Stimulated activated memory B cell treated with anti-CD40 and anti-IgM and Interleukin-4, amounts not matched to agents 10 μg/mL and 1 μg/mL and 100 μg/mL, for 72 hours (primary cell): ENCODE results near the gene NCOA7.
"Not testable (repeated sequence)": the region's sequence is repeated elsewhere in the genome, so short reads cannot be mapped to it uniquely, and the experiment has no call there.

Experiments used
- ATAC-seq: fragments of 150-1000 bp; cut with Tn5 transposase; 2 replicates; pipeline ENCODE4 v1.10.0; 2021
- H3K27ac Mint-ChIP-seq: one replicate; pipeline ENCODE4 v1.8.0; 2022; ENCODE audit warnings: mild to moderate bottlenecking, mixed read lengths
- H3K27me3 Mint-ChIP-seq: one replicate; pipeline ENCODE4 v1.8.0; 2022; ENCODE audit warnings: mixed read lengths
- H3K36me3 Mint-ChIP-seq: one replicate; pipeline ENCODE4 v1.8.0; 2022; ENCODE audit warnings: mixed read lengths
- H3K4me1 Mint-ChIP-seq: one replicate; pipeline ENCODE4 v1.8.0; 2022; ENCODE audit warnings: mixed read lengths
- H3K4me3 Mint-ChIP-seq: one replicate; pipeline ENCODE4 v1.8.0; 2022; ENCODE audit warnings: mild to moderate bottlenecking, moderate library complexity, mixed read lengths
- H3K9me3 Mint-ChIP-seq: one replicate; pipeline ENCODE4 v1.8.0; 2022; ENCODE audit warnings: mixed read lengths

Gene NCOA7

DNA sequence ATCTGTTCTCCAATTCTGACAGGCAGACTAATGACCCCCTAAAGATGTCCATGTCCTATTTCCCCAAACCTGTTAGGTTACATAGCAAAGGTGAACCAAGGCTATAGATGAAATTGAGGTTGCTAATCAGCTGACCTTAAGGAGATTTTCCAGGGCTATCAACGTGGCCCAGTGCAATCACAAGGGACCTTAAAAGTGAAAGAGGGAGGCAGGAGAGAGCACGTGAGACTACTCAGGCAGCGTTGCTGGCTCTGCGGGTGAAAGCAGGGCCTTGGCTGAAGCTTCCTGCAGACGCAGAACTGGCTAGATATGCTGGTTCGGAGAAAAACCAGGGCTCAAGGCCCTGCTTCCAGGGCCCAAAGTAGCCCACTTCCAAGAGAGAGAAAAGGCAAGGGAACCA lies 78.7 kb downstream of the NCOA7 start:
- ATAC-seq, result no peak
- no peaks in the 10 kb centered on the region for H3K4me1 Mint-ChIP-seq
- no peaks in the 10 kb centered on the region for H3K27me3 Mint-ChIP-seq
- H3K27ac Mint-ChIP-seq, result no peak overlapping the region
- no peak overlapping the region for H3K4me3 Mint-ChIP-seq
- peaks cover 20% of the 10 kb centered on the region for H3K36me3 Mint-ChIP-seq
- H3K9me3 Mint-ChIP-seq, result no peaks in the 10 kb centered on the region

DNA sequence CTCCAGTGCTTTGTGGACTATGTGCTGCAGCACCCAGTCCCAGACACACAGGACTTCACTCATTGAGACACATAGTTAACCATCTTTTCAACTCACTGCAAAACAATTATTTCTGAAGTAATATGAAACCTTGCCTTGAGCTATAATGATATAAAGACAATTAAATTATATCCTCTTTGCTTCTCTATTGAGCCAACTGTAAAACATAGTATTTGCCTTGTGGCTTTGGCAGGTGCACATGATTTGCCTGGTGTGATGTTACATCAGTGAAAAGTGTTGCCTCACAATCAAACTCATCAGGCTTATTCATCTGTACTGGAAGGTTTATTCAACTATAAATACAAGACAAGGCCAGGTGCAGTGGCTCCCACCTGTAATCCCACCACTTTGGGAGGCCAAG lies 80.6 kb downstream of the NCOA7 start:
- no peak overlapping the region for H3K4me3 Mint-ChIP-seq
- H3K27ac Mint-ChIP-seq, result no peak overlapping the region
- peaks cover 30% of the 10 kb centered on the region for H3K36me3 Mint-ChIP-seq
- no peak for ATAC-seq
- H3K4me1 Mint-ChIP-seq, result no peaks in the 10 kb centered on the region
- no peaks in the 10 kb centered on the region for H3K9me3 Mint-ChIP-seq
- H3K27me3 Mint-ChIP-seq, result no peaks in the 10 kb centered on the region

DNA sequence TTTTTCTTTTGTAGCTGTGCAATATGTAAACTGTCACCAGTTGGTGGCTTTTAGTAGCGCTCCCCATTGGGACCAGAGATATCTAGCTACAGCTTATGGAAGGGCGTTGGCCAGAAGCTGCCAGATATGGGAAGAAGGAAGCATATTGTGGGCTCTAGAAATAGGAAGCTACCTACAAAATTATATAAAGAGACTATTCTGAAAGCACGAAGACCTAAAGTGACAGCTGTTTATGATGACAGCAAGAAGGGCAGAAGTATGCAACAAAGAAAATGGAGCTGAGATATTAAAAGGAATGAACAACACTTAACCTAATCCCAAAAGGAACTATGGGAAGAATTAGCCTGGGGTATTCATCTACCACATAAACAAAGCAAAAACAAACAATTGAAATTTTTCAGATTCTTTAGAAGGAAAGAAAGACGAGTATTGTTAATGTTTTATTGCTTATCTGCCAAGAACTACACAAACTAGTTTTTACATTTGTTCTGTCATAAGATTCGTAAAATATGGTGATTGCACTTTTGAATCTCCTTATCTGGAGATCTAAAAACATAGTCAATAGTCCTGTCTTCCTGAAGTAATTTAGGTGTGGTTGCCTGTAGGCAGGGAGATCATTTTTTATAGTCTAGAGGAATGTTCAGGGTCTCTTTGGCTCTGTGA lies 81.6 kb downstream of the NCOA7 start:
- H3K36me3 Mint-ChIP-seq, result peaks cover 33% of the 10 kb centered on the region
- no peak overlapping the region for H3K4me3 Mint-ChIP-seq
- H3K9me3 Mint-ChIP-seq, result no peaks in the 10 kb centered on the region
- no peak overlapping the region for H3K27ac Mint-ChIP-seq
- H3K4me1 Mint-ChIP-seq, result no peaks in the 10 kb centered on the region
- ATAC-seq, result no peak
- no peaks in the 10 kb centered on the region for H3K27me3 Mint-ChIP-seq

DNA sequence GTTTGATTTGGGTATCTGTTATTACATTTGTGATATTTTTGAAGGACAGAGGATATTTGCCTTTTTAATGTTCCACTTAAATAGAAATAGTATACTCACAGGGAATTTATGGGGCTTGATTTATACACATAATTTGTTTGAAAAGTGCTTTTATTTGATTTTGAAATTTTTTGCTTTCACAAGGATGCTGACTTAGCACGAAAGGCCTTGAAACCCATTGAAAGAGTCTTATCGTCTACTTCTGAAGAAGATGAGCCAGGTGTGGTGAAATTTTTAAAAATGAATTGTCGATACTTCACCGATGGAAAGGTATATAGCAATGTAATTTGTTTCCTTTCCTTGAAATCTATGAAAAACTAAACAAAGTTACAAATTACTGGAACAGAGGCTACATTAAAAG lies 91.5 kb downstream of the NCOA7 start:
- H3K4me3 Mint-ChIP-seq, result no peak overlapping the region
- no peaks in the 10 kb centered on the region for H3K4me1 Mint-ChIP-seq
- H3K36me3 Mint-ChIP-seq, result peaks cover 69% of the 10 kb centered on the region
- no peak for ATAC-seq
- no peak overlapping the region for H3K27ac Mint-ChIP-seq
- H3K27me3 Mint-ChIP-seq, result no peaks in the 10 kb centered on the region
- no peaks in the 10 kb centered on the region for H3K9me3 Mint-ChIP-seq

GRCh38 chr6:125884634-125885371 lies 94.0 kb downstream of the NCOA7 start:
- Mint-ChIP-seq H3K4me1 (no peaks in the 10 kb centered on the region), H3K27ac (no peak overlapping the region), H3K27me3 (no peaks in the 10 kb centered on the region), H3K36me3 (peaks cover 62% of the 10 kb centered on the region), H3K9me3 (no peaks in the 10 kb centered on the region), H3K4me3 (no peak overlapping the region)
- no peak for ATAC-seq

- ATAC-seq, result no peak
- H3K36me3 Mint-ChIP-seq, result peaks cover 52% of the 10 kb centered on the region
- H3K9me3 Mint-ChIP-seq, result no peaks in the 10 kb centered on the region
- H3K27ac Mint-ChIP-seq, result no peak overlapping the region
- no peaks in the 10 kb centered on the region for H3K27me3 Mint-ChIP-seq
- no peak overlapping the region for H3K4me3 Mint-ChIP-seq
- no peaks in the 10 kb centered on the region for H3K4me1 Mint-ChIP-seq
Measured at GRCh38 chr6:125886021-125886420, 95.3 kb downstream of the NCOA7 start.

DNA sequence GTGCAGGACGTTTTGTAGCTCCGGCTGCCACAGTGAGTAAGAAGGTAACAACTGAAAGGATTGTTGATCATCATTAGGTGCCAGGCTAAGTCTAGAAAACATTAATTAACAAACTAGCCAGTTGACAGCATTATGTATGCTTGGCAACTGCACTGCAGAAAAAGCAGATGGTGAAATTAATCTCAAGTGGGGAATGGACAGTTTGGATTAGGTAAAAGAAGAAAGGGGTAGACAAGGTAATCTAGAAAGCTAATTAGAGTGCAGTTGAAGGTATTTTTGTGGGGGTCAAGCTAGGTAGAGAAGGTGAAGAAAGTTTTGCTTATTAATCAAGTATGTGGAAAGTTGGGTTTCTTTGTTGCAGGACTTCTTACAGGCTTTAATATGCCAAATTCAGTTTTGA lies 96.2 kb downstream of the NCOA7 start:
- no peaks in the 10 kb centered on the region for H3K9me3 Mint-ChIP-seq
- H3K4me3 Mint-ChIP-seq, result no peak overlapping the region
- no peak for ATAC-seq
- H3K27ac Mint-ChIP-seq, result no peak overlapping the region
- H3K4me1 Mint-ChIP-seq, result no peaks in the 10 kb centered on the region
- peaks cover 50% of the 10 kb centered on the region for H3K36me3 Mint-ChIP-seq
- no peaks in the 10 kb centered on the region for H3K27me3 Mint-ChIP-seq

DNA sequence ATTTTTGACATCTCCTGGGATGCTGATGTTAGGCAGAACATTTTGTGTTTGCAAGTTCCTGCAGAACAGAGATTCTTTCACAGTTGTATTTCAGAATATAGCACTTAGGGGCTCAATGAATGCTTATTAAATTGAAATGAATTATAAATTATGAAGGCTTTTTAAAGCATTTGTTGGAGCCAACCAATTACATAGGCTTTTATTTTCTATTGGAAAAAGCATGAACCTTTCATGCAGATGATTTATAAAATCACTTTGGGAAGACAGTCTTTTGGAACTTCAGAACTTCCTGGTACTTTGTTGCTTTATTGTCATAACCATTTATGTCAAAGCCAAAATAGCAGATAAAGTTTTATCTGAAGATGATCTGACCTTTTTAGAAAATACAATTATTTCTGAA lies 96.6 kb downstream of the NCOA7 start:
- Mint-ChIP-seq H3K27ac (no peak overlapping the region), H3K4me1 (no peaks in the 10 kb centered on the region)
- ATAC-seq, result no peak

DNA sequence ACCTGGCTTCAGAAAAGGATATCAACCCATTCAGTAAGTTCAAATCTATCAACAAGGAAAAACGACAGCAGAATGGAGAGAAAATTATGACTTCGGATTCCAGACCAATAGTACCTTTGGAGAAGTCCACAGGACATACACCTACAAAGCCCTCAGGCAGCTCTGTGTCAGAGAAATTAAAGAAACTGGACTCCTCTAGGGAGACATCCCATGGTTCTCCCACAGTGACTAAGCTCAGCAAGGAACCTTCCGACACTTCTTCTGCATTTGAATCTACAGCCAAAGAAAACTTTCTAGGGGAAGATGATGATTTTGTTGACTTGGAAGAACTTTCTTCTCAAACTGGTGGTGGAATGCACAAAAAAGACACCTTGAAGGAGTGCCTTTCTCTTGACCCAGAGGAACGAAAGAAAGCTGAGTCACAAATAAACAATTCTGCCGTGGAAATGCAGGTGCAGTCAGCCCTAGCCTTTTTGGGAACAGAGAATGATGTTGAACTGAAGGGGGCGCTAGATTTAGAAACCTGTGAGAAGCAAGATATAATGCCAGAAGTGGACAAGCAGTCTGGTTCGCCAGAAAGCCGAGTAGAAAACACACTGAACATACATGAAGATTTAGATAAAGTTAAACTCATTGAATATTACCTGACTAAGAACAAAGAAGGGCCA lies 98.4 kb downstream of the NCOA7 start:
- Mint-ChIP-seq H3K9me3 (no peaks in the 10 kb centered on the region), H3K4me3 (no peak overlapping the region), H3K27ac (no peak overlapping the region), H3K4me1 (no peaks in the 10 kb centered on the region), H3K36me3 (peaks cover 44% of the 10 kb centered on the region), H3K27me3 (no peaks in the 10 kb centered on the region)
- no peak for ATAC-seq

More for the DNA sequence above, 96.6 kb downstream of the NCOA7 start:
- Mint-ChIP-seq H3K36me3 (peaks cover 48% of the 10 kb centered on the region), H3K4me3 (no peak overlapping the region), H3K9me3 (no peaks in the 10 kb centered on the region), H3K27me3 (no peaks in the 10 kb centered on the region)

DNA sequence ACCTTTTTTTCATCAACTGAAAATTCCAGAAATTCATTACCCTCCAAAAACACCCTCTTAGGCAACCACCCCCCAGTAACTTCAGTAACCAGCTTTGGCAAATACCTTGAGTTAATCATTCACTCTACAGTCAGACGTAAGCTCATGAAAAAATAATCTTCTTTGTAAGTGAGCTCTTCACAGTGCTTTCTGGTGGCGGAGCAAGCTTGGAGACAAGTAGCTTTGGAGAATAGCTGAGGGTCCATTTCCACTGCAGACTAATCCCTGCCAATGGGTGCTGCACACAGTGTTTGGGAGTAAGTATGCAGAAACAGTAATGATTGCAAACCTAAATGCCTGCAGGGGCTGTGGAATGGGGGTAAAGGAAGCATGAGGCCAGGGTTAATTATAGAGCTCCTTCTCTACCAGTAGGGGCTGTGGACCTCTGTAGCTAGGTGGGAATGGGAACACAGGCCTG lies 109.0 kb downstream of the NCOA7 start:
- Mint-ChIP-seq H3K27ac (no peak overlapping the region), H3K4me1 (peaks cover 8% of the 10 kb centered on the region), H3K36me3 (peaks cover 14% of the 10 kb centered on the region), H3K4me3 (no peak overlapping the region), H3K27me3 (no peaks in the 10 kb centered on the region), H3K9me3 (no peaks in the 10 kb centered on the region)
- no peak for ATAC-seq

- Mint-ChIP-seq H3K27ac (no peak overlapping the region), H3K9me3 (no peaks in the 10 kb centered on the region), H3K36me3 (peaks cover 17% of the 10 kb centered on the region), H3K4me1 (peaks cover 8% of the 10 kb centered on the region), H3K4me3 (no peak overlapping the region), H3K27me3 (no peaks in the 10 kb centered on the region)
- ATAC-seq, result peak; percentile 87
Measured at GRCh38 chr6:125904871-125905270, 114.1 kb downstream of the NCOA7 start.

DNA sequence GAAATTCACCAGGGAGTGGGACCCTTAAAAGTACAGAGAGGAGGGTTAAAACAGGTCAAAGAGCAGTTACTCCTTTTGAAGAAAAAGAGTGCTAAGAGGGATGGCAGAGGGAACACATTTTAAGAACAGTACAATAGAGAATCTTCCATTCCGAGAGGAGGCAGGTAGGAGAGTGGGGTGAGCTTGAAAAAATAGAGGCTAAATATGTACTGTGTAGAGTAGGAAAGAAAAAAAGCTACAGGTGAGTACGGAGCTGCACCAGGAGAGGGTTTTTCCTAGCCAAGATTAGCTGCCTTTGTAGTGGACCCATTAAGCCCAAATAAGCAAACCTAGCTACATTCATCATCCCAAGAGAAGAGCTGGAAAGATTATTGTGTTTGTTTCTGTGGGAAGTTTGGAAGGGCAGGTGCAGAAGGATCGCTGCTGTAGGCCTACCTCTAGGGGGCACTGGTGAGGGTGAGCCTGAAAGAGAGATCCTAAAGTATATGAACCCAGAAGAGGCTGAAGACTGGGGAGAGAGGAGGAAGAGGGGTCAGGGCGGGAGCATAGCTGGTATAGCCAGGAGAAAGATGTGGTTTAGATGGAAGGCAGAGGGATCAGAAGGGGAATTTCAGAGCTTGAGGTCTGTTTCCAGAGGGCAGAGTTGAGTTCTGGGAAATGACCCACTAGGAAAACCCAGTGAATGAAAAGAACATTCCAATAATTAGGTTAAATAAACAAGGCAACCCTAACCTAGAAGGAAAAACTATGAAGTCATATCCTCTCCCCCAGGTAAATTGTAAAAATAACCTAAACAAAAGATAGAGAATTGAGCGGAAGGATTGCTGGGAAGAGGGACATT lies 115.6 kb downstream of the NCOA7 start:
- Mint-ChIP-seq H3K27ac (no peak overlapping the region), H3K9me3 (no peaks in the 10 kb centered on the region), H3K27me3 (no peaks in the 10 kb centered on the region), H3K36me3 (peaks cover 24% of the 10 kb centered on the region), H3K4me3 (no peak overlapping the region), H3K4me1 (peaks cover 15% of the 10 kb centered on the region)
- no peak for ATAC-seq

DNA sequence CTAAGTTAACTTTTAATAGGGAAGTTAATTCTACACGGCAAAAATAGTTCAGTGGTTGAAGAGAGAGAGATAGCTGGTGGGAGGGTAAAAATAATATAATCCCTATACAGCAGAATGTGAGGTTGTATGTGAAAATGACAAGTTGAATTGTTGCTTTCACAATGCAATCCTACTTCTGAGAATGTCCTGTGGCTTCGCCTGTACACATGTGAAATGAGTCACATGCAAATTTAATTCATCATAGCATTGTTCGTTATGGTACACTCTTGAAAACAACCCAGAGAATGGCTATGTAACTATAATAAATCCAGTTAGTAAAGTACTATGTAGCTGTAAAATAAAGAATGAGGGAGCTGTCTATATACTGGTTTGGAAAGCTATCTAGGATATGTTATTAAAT lies 119.8 kb downstream of the NCOA7 start:
- H3K4me3 Mint-ChIP-seq, result no peak overlapping the region
- peak overlapping the region; percentile 33 for H3K27ac Mint-ChIP-seq
- peaks cover 32% of the 10 kb centered on the region for H3K36me3 Mint-ChIP-seq
- H3K27me3 Mint-ChIP-seq, result no peaks in the 10 kb centered on the region
- peaks cover 7% of the 10 kb centered on the region for H3K4me1 Mint-ChIP-seq
- no peaks in the 10 kb centered on the region for H3K9me3 Mint-ChIP-seq
- ATAC-seq, result peak; percentile 67

- ATAC-seq, H3K4me1 Mint-ChIP-seq, H3K4me3 Mint-ChIP-seq, H3K9me3 Mint-ChIP-seq, H3K27me3 Mint-ChIP-seq: not testable (repeated sequence)
- Mint-ChIP-seq H3K27ac (peak overlapping the region; percentile 33), H3K36me3 (peaks cover 37% of the 10 kb centered on the region)
Measured at GRCh38 chr6:125911051-125911451, 120.3 kb downstream of the NCOA7 start.

DNA sequence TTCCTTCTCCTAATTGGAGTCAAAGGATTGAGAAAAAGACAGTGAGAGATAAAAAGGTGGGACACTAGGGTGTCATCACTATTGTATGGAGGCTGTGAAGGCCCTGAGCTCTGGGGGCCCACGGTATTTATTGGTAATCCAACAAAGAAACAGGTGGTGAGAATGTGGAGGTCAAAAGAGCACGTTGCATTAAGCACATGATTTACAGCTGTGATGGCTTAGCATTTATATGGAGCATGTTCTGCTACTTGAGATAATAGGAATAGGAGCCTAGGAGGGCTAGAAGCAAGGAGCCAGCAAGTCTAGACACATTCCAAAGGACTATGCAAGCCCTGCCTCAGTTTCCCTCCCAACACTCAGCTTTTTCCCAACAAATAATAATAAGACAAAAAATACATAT lies 121.7 kb downstream of the NCOA7 start:
- not testable (repeated sequence) for ATAC-seq, H3K4me3 Mint-ChIP-seq, H3K27ac Mint-ChIP-seq, H3K9me3 Mint-ChIP-seq, H3K4me1 Mint-ChIP-seq, H3K27me3 Mint-ChIP-seq
- peaks cover 49% of the 10 kb centered on the region for H3K36me3 Mint-ChIP-seq
